ENCODE data around the gene EIF4E2. TPM values are rescaled to one million over a fixed set of nuclear protein-coding genes. Genes with fewer than 3 reads are reported as not detected.

EIF4E2 gene
- total RNA-seq, 6 experiments from 2014 or later = 79.7 to 89.7 (median 83.8) TPM

DNA sequence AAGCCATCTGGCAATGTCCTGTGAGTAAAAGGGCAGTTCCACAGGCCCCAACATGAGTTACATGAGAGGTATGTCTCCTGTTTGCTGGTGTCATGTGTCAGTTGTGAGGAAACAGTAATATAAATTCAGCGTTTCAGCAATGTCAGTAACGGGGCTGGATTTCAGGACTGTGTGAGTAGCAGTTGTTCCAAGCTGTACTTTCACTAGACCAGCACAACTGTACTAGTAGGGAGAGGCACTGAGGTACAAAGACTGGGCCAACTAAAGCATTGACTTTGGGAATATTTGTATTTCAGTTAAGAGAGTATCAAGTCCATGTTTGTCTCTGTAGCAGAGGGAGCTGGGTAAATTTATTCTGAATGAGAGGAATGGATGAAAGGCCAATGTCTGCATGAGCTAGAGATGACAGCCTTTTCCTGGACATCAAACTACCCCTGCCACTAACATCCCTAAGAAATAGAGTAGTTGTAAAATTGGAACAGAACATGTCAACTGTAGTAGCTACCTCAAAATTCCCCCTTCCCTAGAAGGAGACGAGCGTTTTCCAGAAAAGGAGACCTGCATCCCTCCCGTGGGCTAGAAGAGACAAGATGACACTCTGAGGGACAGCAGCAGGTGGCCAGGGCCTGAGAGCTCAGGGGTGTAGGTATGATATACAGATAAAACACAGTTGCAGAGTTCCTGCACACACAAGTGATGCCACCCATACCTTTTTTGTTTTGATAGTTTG is 24.4 kb downstream of the EIF4E2 start:
- Mint-ChIP-seq H3K9me3 (no peaks in the 10 kb centered on the region), H3K4me1 (ENCODE audit: low read depth) (peaks cover 36% of the 10 kb centered on the region), H3K27me3 (ENCODE audit: insufficient read depth) (no peaks in the 10 kb centered on the region; the same call in 1 of the 2 replicates), H3K4me3 (no peak overlapping the region; the same call in 1 of the 2 replicates), H3K27ac (peak overlapping the region; percentile 64), H3K36me3 (ENCODE audit: low read depth) (peaks cover 15% of the 10 kb centered on the region)
- DNase-seq = peak; percentile 54
- TF ChIP-seq, protein P1, sequence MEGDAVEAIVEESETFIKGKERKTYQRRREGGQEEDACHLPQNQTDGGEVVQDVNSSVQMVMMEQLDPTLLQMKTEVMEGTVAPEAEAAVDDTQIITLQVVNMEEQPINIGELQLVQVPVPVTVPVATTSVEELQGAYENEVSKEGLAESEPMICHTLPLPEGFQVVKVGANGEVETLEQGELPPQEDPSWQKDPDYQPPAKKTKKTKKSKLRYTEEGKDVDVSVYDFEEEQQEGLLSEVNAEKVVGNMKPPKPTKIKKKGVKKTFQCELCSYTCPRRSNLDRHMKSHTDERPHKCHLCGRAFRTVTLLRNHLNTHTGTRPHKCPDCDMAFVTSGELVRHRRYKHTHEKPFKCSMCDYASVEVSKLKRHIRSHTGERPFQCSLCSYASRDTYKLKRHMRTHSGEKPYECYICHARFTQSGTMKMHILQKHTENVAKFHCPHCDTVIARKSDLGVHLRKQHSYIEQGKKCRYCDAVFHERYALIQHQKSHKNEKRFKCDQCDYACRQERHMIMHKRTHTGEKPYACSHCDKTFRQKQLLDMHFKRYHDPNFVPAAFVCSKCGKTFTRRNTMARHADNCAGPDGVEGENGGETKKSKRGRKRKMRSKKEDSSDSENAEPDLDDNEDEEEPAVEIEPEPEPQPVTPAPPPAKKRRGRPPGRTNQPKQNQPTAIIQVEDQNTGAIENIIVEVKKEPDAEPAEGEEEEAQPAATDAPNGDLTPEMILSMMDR (IDR thresholded peaks at IDR 0.05) = no peak

DNA sequence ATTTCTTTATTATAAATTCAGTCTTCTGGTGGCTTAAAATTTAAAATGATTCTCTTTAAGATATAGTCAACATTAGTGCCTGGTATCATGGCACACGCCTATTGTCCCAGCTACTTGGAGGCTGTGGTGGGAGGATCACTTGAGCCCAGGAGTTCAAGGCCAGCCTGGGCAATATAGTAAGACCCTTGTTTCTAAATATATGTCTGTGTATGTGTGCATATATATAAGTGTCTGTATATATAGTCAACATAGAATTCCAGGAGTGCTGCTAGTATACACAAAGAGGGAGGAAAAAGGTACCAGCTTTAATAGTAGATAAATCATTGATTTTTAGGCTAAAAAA is 24.9 kb downstream of the EIF4E2 start:
- Mint-ChIP-seq H3K36me3 (ENCODE audit: low read depth) (peaks cover 10% of the 10 kb centered on the region), H3K27me3 (ENCODE audit: insufficient read depth) (no peaks in the 10 kb centered on the region; the same call in 1 of the 2 replicates), H3K27ac (no peak overlapping the region), H3K4me3 (no peak overlapping the region), H3K4me1 (ENCODE audit: low read depth) (peaks cover 36% of the 10 kb centered on the region), H3K9me3 (no peaks in the 10 kb centered on the region)
- DNase-seq = no peak
- TF ChIP-seq, protein P1 (IDR thresholded peaks at IDR 0.05) = no peak

DNA sequence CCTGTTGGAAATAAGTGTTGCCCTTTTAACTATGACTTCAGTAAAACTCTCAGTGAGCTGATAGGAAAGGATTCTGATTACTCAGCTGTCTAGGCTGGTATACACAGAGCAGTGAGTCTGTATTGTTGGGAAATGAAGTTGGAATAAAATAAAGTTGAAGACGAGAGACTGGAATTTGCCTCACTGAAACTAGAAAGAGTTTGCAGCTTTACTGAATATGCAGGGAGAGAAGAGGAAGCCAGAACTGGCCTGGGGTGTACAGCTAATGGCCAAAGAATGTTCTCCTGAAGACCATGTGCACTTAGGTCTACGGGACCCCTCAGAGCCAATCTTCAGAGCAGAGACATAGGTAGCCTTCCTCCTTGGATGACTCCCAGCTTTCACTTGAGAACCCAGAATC is 26.5 kb downstream of the EIF4E2 start:
- no peaks in the 10 kb centered on the region for H3K9me3 Mint-ChIP-seq
- H3K36me3 Mint-ChIP-seq (ENCODE audit: low read depth) = peaks cover 18% of the 10 kb centered on the region
- TF ChIP-seq, protein P1 (IDR thresholded peaks at IDR 0.05) = no peak
- peak overlapping the region; percentile 44; the same call in 1 of the 2 replicates for H3K4me3 Mint-ChIP-seq
- H3K27ac Mint-ChIP-seq = peak overlapping the region; percentile 64
- H3K4me1 Mint-ChIP-seq (ENCODE audit: low read depth) = peaks cover 36% of the 10 kb centered on the region
- DNase-seq = peak; percentile 62
- no peaks in the 10 kb centered on the region; the same call in 1 of the 2 replicates for H3K27me3 Mint-ChIP-seq (ENCODE audit: insufficient read depth)

DNA sequence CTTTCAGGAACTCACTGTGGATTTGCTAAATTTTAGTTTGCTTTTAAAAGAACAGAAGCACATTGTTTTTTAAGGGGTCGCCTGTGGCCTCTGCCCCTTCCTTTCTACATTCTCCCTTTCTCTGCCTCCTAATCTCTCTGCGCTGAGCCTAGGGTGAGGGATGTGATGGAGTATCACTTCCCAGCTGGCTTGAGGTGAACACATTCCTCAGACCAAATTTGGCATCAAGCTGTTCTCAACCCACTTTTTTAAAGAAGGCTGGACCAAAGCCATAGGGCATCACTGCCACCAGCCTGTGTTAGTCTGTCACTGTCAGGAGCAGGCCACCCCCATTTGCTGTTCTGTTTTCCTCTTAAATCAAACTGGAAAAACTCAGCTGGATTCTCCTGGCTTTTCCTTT is 27.4 kb downstream of the EIF4E2 start:
- Mint-ChIP-seq H3K4me3 (no peak overlapping the region), H3K9me3 (no peaks in the 10 kb centered on the region), H3K27me3 (ENCODE audit: insufficient read depth) (no peaks in the 10 kb centered on the region; the same call in 1 of the 2 replicates), H3K36me3 (ENCODE audit: low read depth) (peaks cover 18% of the 10 kb centered on the region), H3K4me1 (ENCODE audit: low read depth) (peaks cover 36% of the 10 kb centered on the region), H3K27ac (peak overlapping the region; percentile 56; the same call in 1 of the 2 replicates)
- TF ChIP-seq, protein P1 (IDR thresholded peaks at IDR 0.05) = no peak
- no peak for DNase-seq

DNA sequence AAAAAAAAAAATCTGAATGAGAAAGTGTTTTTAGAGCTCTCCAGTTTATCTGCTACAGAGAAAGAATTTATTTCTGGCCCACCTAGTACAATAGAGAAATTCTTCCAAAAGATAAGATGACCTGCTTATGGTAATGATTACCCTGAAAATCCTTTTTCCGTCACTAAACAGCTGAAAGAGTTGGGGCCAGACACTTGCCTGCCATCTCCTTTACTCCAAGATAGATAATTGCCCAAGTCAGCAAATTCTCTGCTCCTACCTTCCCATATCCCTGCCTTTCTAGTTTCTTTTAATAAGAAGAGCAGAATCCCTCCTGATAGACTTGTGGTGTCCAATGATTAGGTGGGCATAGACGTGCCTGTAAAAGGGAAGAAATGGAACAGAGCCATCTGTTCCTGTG is 28.1 kb downstream of the EIF4E2 start:
- Mint-ChIP-seq H3K4me1 (ENCODE audit: low read depth) (peaks cover 34% of the 10 kb centered on the region), H3K9me3 (no peaks in the 10 kb centered on the region), H3K4me3 (no peak overlapping the region), H3K27ac (no peak overlapping the region), H3K36me3 (ENCODE audit: low read depth) (peaks cover 18% of the 10 kb centered on the region), H3K27me3 (ENCODE audit: insufficient read depth) (no peaks in the 10 kb centered on the region; the same call in 1 of the 2 replicates)
- no peak for DNase-seq
- TF ChIP-seq, protein P1 (IDR thresholded peaks at IDR 0.05) = no peak

Data from HFFc6 (cell line).